Tibial nerve (tissue), 4 donors: Measurements from ENCODE around the gene KCNJ6. TPM values are rescaled to one million over a fixed set of nuclear protein-coding genes. Genes with fewer than 3 reads are reported as not detected.

ENCODE experiments used
- DNase-seq, 2 donors: peaks; one replicate each; pipeline ENCODE4 v3.0.0-alpha.2; 2019; ENCODE audit warnings: low spot score in 2 of 2
- H3K27ac ChIP-seq, 4 donors: fragments of 200-600 bp; sonication (generic) in 3 of 4; one replicate each; pipeline ENCODE4 v1.5.1; 2017 to 2019; ENCODE audit warnings: mild to moderate bottlenecking in 1 of 4
- H3K27me3 ChIP-seq, 2 donors: fragments of 200-600 bp; sonication (generic) in 1 of 2; one replicate each; pipeline versions ENCODE4 v1.5.1 to v1.6.0; 2017 to 2019
- H3K36me3 ChIP-seq, 3 donors: fragments of 200-600 bp; sonication (generic); one replicate each; pipeline ENCODE4 v1.5.1; 2018 to 2019
- H3K4me1 ChIP-seq, 4 donors: fragments of 200-600 bp; sonication (generic) in 3 of 4; one replicate each; pipeline ENCODE4 v1.5.1; 2017 to 2019
- H3K4me3 ChIP-seq, 4 donors: fragments of 200-600 bp; sonication (generic) in 3 of 4; one replicate each; pipeline ENCODE4 v1.5.1; 2017 to 2019; ENCODE audit warnings: mild to moderate bottlenecking in 1 of 4, moderate library complexity in 1 of 4
- H3K9me3 ChIP-seq, 4 donors: fragments of 200-600 bp; sonication (generic) in 3 of 4; one replicate each; pipeline ENCODE4 v1.5.1; 2017 to 2019
- CTCF ChIP-seq, 5 experiments: fragments of 200-600 bp in 3 of 5; fragments of 450-650 bp in 2 of 5; sonication (generic) in 3 of 5; IDR thresholded peaks; one replicate each; pipeline ENCODE4 v1.5.1; 2016 to 2019; ENCODE audit warnings: antibody characterized with exemption in 5 of 5, mild to moderate bottlenecking in 3 of 5, moderate library complexity in 2 of 5
- EP300 ChIP-seq, 2 donors: sonication (generic); formaldehyde crosslinking; IDR thresholded peaks; one replicate each; pipeline ENCODE4 v1.6.1; 2017; ENCODE audit warnings: antibody characterized with exemption in 2 of 2, mild to moderate bottlenecking in 1 of 2
- POLR2A ChIP-seq, 2 donors: fragments of 450-650 bp; IDR thresholded peaks; one replicate each; pipeline ENCODE4 v1.6.1; 2017; ENCODE audit warnings: antibody characterized with exemption in 2 of 2, mild to moderate bottlenecking in 2 of 2, moderate library complexity in 2 of 2
- WGBS, 2 donors: methylation state at CpG; one replicate each; pipeline ENCODE4 v1.1.5; 2018; 5-methylcytosine and 5-hydroxymethylcytosine counted together
- total RNA-seq, 4 donors: library from RNA; depleted of rRNA; stranded (reverse); fragments of >200 nt; gene quantifications; one replicate each; pipeline ENCODE4 v1.1.0, GENCODE V29; 2016

KCNJ6 gene
- total RNA-seq, 4 donors from 2014 or later, result not detected

GRCh38 chr21:37944496-37944895 lies 28.2 kb upstream of the KCNJ6 start:
- Histone ChIP-seq H3K9me3 (peaks cover 0 to 3% (median 0%) of the 10 kb centered on the region in 4 donors), H3K4me3 (no peak overlapping the region), H3K27ac (no peak overlapping the region), H3K27me3 (no peaks in the 10 kb centered on the region), H3K4me1 (no peaks in the 10 kb centered on the region), H3K36me3 (no peaks in the 10 kb centered on the region)
- TF ChIP-seq EP300 (IDR thresholded peaks at IDR 0.05) (no peak), CTCF (IDR thresholded peaks at IDR 0.05) (no peak), POLR2A (IDR thresholded peaks at IDR 0.05) (no peak)
- DNase-seq, result no peak
- WGBS, 2 donors, result 41 to 51% methylated on average over 5 of the region's 5 CpGs

- H3K4me3 ChIP-seq, result no peak overlapping the region
- peaks cover 0 to 11% (median 0%) of the 10 kb centered on the region in 4 donors for H3K9me3 ChIP-seq
- TF ChIP-seq CTCF (IDR thresholded peaks at IDR 0.05), result no peak
- no peak for TF ChIP-seq POLR2A (IDR thresholded peaks at IDR 0.05)
- no peak for TF ChIP-seq EP300 (IDR thresholded peaks at IDR 0.05)
- no peaks in the 10 kb centered on the region for H3K4me1 ChIP-seq
- no peaks in the 10 kb centered on the region for H3K36me3 ChIP-seq
- no peak for DNase-seq
- H3K27ac ChIP-seq, result no peak overlapping the region
- H3K27me3 ChIP-seq, result no peaks in the 10 kb centered on the region
- WGBS, 2 donors, result 43 to 52% methylated on average over 2 of the region's 2 CpGs
Measured at GRCh38 chr21:37940691-37941090, 24.4 kb upstream of the KCNJ6 start.

- no peak for DNase-seq
- peaks cover 0 to 11% (median 0%) of the 10 kb centered on the region in 4 donors for H3K9me3 ChIP-seq
Measured at GRCh38 chr21:37939838-37940237, 23.6 kb upstream of the KCNJ6 start.

GRCh38 chr21:37939251-37939650 lies 23.0 kb upstream of the KCNJ6 start:
- Histone ChIP-seq H3K4me1 (no peaks in the 10 kb centered on the region), H3K27me3 (no peaks in the 10 kb centered on the region), H3K27ac (no peak overlapping the region), H3K9me3 (peaks cover 0 to 12% (median 0%) of the 10 kb centered on the region in 4 donors), H3K4me3 (no peak overlapping the region), H3K36me3 (no peaks in the 10 kb centered on the region)
- no peak for TF ChIP-seq CTCF (IDR thresholded peaks at IDR 0.05)
- TF ChIP-seq POLR2A (IDR thresholded peaks at IDR 0.05), result no peak
- TF ChIP-seq EP300 (IDR thresholded peaks at IDR 0.05), result no peak
- no peak for DNase-seq
- WGBS, 2 donors, result 85 to 89% methylated on average over 4 of the region's 4 CpGs

More at GRCh38 chr21:37939838-37940237, 23.6 kb upstream of the KCNJ6 start:
- no peak for TF ChIP-seq CTCF (IDR thresholded peaks at IDR 0.05)
- TF ChIP-seq EP300 (IDR thresholded peaks at IDR 0.05), result no peak
- TF ChIP-seq POLR2A (IDR thresholded peaks at IDR 0.05), result no peak
- Histone ChIP-seq H3K27ac (no peak overlapping the region), H3K4me1 (no peaks in the 10 kb centered on the region), H3K27me3 (no peaks in the 10 kb centered on the region), H3K36me3 (no peaks in the 10 kb centered on the region), H3K4me3 (no peak overlapping the region)
- 87 to 92% methylated on average over 4 of the region's 4 CpGs for WGBS, 2 donors

- no peaks in the 10 kb centered on the region for H3K27me3 ChIP-seq
- H3K4me1 ChIP-seq, result no peaks in the 10 kb centered on the region
- H3K27ac ChIP-seq, result no peak overlapping the region
- DNase-seq, result no peak
- 71 to 80% methylated on average over 9 of the region's 9 CpGs for WGBS, 2 donors
- no peaks in the 10 kb centered on the region for H3K36me3 ChIP-seq
- no peak overlapping the region for H3K4me3 ChIP-seq
- TF ChIP-seq CTCF (IDR thresholded peaks at IDR 0.05) (no peak), EP300 (IDR thresholded peaks at IDR 0.05) (no peak), POLR2A (IDR thresholded peaks at IDR 0.05) (no peak)
- peaks cover 0 to 26% (median 2%) of the 10 kb centered on the region in 4 donors for H3K9me3 ChIP-seq
Measured at GRCh38 chr21:37937668-37938067, 21.4 kb upstream of the KCNJ6 start.
